ENCODE results near the gene GLRA2. TPM values are rescaled to one million over a fixed set of nuclear protein-coding genes. Genes with fewer than 3 reads are reported as not detected.

The GLRA2 gene
- 0.08 TPM for polyA plus RNA-seq (2013, experiment 1 of 2; ENCODE audit: insufficient read length)
- 0.12 TPM for polyA plus RNA-seq (2013, experiment 2 of 2; ENCODE audit: insufficient read length)

- DNase-seq, result peak; percentile 43
Measured at GRCh38 chrX:14529290-14529989, at the start of gene GLRA2. TSS of gene GLRA2 (plus strand) at chrX:14529536. CDS start at chrX:14530058, 522 bp downstream.

DNA sequence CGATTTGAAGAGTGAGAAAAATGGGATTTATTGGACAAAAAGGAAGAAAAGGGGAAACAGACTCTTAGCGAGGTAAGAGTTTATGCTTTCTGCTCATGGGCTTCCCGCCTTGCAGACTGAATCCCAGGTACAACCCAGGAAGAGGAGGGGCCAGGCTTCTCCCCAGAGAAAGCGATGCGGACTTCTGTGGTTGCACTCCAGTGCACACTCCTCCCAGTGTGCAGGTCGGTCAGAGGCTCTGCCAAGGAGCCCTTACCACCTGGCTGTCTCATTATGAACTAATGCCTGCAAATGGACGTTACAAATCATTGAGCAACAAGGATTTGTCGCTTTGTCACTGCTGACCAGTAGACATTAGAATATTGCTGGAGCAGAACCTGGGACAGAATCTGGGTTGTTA lies 39.9 kb upstream of the GLRA2 start:
- DNase-seq, result no peak

DNA sequence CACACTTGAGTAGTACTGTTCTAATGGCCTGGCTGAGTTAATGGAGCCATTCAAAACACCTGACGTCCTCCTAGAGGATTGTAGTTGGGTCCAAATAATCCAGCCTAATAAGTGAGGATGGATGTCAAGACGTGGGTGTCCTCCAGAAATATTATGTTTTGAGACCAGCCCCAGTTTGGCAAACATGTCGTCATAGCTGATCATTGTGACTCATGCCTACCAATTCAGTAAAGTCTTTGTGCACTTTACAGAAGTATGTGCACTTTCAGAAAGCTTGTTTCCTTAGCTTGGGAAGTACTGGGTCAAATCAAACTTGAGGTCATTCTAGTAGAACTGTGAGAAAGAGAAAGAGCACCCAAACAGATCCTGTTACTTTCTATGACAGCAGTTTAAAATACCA lies 37.6 kb upstream of the GLRA2 start:
- peak; percentile 0 for DNase-seq

GRCh38 chrX:14496674-14497073 lies 32.7 kb upstream of the GLRA2 start:
- DNase-seq, result no peak

DNA sequence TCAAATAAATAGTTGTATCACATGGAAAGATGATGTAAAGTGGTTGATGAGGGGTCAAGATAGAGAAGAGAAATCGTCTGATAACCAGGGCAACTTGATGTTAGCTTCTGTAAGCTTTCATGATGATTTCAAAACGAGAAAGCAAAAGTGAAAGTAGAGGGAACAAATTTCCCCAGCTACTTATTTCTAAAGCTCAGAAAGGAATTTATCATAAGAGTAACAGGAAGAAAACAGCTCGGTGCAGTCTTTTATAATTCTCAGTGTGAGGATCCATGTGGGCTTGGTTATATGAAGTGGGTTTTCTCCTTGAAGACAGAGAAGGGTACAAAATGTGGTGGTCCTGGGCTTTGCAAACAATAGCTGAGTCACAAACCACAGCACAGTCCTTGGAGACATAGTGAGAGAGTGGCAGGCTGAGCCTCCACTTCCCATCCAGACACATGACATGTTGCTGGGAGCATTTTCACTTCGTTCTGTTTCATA lies 32.1 kb upstream of the GLRA2 start:
- DNase-seq, result peak; percentile 23

- no peak for DNase-seq
Measured at GRCh38 chrX:14501327-14501726, 28.0 kb upstream of the GLRA2 start.

- DNase-seq, result no peak
Measured at GRCh38 chrX:14504960-14505538, 24.3 kb upstream of the GLRA2 start.

DNA sequence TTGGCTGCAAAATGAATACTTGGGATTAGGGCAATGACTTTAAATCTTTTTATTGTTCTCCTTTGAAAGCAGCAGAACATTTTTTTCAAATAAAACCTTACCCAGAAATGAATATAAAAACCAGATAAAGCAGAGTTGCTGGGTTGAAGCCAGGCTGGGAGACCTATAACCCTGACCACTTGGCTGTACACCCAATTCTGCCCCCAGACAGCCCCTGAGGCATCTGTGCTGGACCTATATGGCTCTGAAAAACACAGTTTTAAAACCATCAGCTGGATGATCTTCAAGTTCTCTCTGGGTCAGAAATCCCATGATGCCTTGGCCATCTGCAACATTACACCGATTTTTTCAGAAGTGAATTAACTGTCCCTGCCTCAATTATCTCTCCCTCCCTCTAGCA lies 23.7 kb upstream of the GLRA2 start:
- no peak for DNase-seq

DNA sequence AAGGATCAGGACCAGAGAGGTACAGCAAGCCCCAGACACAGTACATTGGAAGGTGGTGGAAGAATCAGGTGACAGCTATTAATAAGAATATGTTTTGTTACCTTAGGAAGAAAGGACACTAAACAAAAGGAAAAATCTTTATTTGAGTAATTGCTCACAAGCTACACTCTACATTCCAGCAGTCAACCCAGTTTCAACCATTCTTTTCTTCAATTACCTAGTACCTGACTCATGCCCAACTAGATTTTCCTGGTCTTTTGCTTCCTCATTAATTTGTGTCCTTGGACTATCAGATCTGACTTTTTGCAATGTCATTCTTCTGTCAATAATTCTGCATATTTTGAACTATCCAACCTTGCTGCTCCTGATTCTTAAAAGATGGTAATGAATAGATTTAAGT lies 22.5 kb upstream of the GLRA2 start:
- no peak for DNase-seq

DNA sequence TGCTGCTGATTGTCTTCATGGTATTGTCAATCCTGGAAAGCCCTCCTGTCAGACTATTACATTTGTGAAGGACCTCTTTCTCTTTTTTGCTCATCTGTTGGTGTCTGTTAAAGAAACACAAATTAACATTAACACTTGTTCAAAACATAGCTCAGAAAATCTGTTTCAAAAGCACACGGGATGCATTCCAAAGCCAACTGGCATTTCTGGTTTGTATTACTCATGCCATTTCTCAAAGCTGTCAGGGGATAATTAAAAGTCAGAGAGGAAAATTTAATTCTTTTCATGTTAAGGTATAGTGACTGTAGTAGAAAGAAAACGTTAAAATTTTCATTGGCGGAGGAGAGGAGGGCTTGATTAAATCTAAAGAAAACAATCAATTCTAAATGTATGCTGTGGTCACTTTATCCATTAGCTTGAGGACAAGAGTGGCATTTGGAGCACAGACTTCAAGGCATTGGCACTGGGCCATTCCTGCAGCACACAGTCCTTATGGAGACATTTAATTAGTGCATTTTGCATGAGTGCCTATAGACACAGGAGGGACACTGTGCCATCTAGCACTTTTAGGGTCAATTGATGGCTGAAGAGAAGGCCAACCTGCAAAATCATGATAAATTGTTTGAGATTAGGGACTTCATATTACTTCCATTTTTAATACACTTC lies 21.2 kb upstream of the GLRA2 start:
- no peak for DNase-seq

DNA sequence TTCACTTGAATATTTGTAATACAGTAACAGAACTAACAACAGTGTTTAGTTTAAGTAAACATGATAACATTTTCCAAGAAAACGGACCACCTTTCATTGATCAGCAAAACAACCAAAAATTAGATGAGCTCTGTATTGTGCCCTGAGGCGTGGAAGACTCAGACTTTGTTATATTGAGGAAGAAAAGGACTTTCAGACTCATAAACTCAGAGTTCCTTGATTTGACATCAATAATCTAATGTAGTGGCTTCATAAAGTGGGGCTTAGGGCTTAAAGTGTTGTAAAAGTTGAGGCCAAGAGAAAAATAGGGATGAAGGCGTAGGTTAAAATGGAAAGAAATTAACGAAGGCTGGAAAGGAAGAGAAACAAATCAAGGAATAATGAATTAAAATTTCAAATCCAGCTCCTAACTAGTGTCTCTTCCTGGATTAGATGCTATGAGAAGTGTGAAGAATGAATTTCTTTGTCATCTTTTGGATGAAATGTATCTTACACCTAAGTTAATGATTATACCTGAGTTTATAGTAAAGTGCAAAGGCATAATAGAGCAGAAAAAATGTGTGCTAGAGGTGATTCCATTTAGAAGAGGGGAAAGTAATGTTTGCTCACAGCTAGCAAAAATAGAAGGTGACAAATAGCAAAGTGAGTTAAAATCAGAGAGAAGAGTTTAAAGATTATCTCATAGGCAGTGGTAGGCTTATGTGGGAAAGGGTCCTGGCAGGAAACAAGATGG lies 19.8 kb upstream of the GLRA2 start:
- DNase-seq, result no peak

DNA sequence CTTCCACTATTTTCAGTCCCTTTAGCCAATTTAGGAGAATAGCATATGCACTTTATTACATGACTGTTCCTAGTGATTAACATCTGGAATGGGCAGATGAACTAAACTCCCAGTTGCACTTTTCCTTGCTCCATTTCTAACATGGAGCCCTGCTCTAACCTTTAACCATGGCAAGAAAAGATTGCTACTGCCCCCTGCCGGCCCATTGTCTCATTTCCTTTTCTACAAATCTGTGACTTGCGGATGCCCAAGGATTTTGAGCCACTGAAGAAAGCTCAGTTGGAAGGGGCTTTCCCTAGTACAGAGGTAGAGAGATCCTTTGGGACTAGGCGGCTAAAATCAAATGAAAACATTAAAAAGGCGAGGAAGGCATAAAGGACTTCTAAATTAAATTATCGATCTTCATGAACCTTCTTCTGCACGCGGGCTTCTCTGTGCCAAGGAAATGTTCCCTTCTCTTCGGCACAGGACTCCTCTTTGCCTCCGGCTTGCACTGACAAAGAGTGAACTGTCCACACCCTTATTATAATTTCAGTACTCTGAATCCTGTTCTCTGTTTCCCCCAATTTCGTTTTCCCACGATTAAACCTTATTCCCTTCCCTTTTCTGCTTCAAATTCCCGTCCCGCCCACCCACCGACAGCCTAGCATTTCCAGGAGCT lies 577 bp upstream of the GLRA2 start:
- DNase-seq, result peak; percentile 50

GRCh38 chrX:14533867-14534266 lies 4.5 kb downstream of the GLRA2 start:
- no peak for DNase-seq

DNA sequence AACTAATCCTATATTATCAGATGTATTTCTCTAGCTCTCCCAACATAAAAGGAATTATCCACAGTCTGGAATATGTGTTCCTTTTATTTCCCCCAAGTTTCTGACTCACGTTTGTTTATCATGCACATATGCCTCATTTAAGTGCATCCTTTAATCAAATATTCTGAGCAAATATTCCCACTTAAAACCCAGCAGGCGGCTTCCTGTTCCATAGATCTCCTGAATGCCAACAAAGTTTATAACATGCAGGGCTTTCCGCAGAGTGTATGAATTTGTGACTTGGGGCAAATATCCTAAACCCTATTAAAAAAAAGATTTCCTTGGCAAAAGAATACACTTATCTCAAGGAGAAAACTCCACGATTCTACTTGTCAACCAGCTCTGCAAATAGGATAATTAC lies 16.9 kb downstream of the GLRA2 start:
- DNase-seq, result no peak

DNA sequence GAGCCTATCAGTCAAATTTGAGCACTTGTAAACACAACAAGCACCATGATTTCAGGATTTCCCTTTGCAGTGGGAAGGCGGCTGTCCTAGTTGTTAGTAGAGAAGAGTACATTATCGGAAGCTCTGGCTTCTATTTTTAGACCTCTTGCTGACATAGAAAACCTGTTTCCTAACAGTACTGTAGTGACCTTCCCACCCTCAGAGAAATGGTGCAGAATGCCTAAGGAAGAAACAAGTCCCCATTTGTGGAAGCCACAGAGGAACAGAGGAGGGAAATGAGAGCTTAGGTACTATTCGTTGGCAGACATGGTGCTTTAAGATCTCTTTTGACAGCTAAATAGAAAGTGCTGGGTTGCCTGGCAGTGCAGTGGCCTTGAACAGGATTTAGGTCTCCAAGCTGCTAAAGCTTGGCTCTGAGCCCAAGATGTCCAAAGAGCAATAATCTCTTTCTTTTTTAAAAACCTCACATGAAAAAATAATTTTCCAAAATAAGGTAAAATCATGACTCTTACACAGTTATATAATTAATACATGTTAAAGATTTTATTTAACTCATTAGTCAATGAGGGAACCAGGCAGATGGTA lies 24.9 kb downstream of the GLRA2 start:
- no peak for DNase-seq

GRCh38 chrX:14564058-14564457 lies 34.7 kb downstream of the GLRA2 start:
- no peak for DNase-seq

GRCh38 chrX:14573161-14573560 lies 43.8 kb downstream of the GLRA2 start:
- no peak for DNase-seq

- DNase-seq, result no peak
Measured at GRCh38 chrX:14581081-14581480, 51.7 kb downstream of the GLRA2 start.

- DNase-seq, result no peak
Measured at GRCh38 chrX:14584548-14584947, 55.2 kb downstream of the GLRA2 start.

DNA sequence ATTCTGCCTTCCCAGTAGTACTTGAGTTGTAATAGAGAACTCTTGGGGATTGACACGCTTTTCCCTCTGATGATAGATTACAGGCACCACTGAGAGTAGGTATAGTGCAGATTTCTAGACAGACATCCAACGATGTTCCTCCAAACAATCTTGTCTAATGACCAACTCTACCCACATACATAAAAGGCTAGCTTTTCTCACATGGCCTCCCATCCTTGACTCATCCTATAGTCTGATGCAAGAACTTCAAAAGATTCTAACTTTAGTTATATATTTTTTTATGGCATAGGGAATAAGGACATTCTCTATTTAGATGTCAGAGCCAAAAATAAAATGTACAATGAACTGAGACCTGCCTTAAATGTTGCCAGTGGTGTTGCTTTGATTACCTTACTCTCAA lies 60.9 kb downstream of the GLRA2 start:
- DNase-seq, result peak; percentile 23

GRCh38 chrX:14590693-14591424 lies 61.5 kb downstream of the GLRA2 start:
- peak; percentile 45 for DNase-seq

Measured in fibroblast of skin of back (primary cell).